ENCODE measurements around the gene KRT3.

DNA sequence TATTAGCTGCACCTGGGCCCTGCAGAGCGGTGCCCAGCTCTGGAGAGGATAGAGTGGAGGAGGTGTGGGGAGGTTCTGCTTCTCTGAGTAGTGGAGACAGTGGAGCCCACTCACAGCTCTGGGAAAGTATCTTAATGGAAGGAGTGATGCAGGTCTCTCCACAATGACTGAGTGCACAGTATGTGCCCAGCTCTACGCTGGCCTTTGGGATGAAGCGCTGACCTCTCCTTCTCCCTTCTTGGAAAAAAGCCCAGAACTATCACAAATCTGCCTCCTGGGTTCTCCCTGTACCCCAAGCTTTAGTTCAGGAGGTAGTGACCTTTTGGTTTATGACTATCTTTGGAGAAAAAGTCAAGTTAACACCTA lies 495 bp upstream of the KRT3 start:
- TF ChIP-seq, protein P1, sequence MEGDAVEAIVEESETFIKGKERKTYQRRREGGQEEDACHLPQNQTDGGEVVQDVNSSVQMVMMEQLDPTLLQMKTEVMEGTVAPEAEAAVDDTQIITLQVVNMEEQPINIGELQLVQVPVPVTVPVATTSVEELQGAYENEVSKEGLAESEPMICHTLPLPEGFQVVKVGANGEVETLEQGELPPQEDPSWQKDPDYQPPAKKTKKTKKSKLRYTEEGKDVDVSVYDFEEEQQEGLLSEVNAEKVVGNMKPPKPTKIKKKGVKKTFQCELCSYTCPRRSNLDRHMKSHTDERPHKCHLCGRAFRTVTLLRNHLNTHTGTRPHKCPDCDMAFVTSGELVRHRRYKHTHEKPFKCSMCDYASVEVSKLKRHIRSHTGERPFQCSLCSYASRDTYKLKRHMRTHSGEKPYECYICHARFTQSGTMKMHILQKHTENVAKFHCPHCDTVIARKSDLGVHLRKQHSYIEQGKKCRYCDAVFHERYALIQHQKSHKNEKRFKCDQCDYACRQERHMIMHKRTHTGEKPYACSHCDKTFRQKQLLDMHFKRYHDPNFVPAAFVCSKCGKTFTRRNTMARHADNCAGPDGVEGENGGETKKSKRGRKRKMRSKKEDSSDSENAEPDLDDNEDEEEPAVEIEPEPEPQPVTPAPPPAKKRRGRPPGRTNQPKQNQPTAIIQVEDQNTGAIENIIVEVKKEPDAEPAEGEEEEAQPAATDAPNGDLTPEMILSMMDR (IDR thresholded peaks at IDR 0.05) = no peak
- no peak for TF ChIP-seq POLR2A (IDR thresholded peaks at IDR 0.05)

Data from stomach (tissue), 4 donors.